ENCODE data around the gene HSPA13. TPM values are rescaled to one million over a fixed set of nuclear protein-coding genes. Genes with fewer than 3 reads are reported as not detected.

HSPA13 gene
- total and polyA plus RNA-seq, 2 experiments from 2014 or later = 17.7 to 39.0 TPM

GRCh38 chr21:14354515-14354914 is 28.4 kb downstream of the HSPA13 start:
- no peaks in the 10 kb centered on the region for H3K27me3 ChIP-seq (ENCODE audit: insufficient read depth)
- no peak for DNase-seq (ENCODE audit: low spot score)
- H3K4me2 ChIP-seq = no peak overlapping the region
- H3K27ac Mint-ChIP-seq = no peak overlapping the region
- no peaks in the 10 kb centered on the region for H3K9me2 ChIP-seq (ENCODE audit: insufficient read depth)
- no peaks in the 10 kb centered on the region for H3F3A ChIP-seq (replicated peaks; ENCODE audit: low read depth)
- no peaks in the 10 kb centered on the region for H3K4me1 ChIP-seq (ENCODE audit: insufficient read depth)
- H3K4me1 Mint-ChIP-seq = no peaks in the 10 kb centered on the region
- H2AFZ ChIP-seq = no peak overlapping the region
- no peaks in the 10 kb centered on the region for H3K36me3 ChIP-seq (ENCODE audit: insufficient read depth)
- no peaks in the 10 kb centered on the region for H3K79me2 ChIP-seq (replicated peaks; ENCODE audit: insufficient read depth)
- no peaks in the 10 kb centered on the region for H3K27me3 Mint-ChIP-seq (ENCODE audit: insufficient read depth, low read depth, poor library complexity)
- no peak overlapping the region for H3K27ac ChIP-seq (ENCODE audit: low read depth)
- TF ChIP-seq ZNF462 (CRISPR knock-in tag; IDR thresholded peaks at IDR 0.05) = no peak
- TF ChIP-seq STAT1 (IDR thresholded peaks at IDR 0.05; ENCODE audit: unreplicated experiment) = no peak
- TF ChIP-seq, protein P1, sequence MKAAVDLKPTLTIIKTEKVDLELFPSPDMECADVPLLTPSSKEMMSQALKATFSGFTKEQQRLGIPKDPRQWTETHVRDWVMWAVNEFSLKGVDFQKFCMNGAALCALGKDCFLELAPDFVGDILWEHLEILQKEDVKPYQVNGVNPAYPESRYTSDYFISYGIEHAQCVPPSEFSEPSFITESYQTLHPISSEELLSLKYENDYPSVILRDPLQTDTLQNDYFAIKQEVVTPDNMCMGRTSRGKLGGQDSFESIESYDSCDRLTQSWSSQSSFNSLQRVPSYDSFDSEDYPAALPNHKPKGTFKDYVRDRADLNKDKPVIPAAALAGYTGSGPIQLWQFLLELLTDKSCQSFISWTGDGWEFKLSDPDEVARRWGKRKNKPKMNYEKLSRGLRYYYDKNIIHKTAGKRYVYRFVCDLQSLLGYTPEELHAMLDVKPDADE (IDR thresholded peaks at IDR 0.05) = no peak
- no peak for TF ChIP-seq EZH2phosphoT487 (IDR thresholded peaks at IDR 0.05; ENCODE audit: unreplicated experiment)
- TF ChIP-seq, protein P2, sequence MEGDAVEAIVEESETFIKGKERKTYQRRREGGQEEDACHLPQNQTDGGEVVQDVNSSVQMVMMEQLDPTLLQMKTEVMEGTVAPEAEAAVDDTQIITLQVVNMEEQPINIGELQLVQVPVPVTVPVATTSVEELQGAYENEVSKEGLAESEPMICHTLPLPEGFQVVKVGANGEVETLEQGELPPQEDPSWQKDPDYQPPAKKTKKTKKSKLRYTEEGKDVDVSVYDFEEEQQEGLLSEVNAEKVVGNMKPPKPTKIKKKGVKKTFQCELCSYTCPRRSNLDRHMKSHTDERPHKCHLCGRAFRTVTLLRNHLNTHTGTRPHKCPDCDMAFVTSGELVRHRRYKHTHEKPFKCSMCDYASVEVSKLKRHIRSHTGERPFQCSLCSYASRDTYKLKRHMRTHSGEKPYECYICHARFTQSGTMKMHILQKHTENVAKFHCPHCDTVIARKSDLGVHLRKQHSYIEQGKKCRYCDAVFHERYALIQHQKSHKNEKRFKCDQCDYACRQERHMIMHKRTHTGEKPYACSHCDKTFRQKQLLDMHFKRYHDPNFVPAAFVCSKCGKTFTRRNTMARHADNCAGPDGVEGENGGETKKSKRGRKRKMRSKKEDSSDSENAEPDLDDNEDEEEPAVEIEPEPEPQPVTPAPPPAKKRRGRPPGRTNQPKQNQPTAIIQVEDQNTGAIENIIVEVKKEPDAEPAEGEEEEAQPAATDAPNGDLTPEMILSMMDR (conservative IDR thresholded peaks at IDR 0.05; ENCODE audit: low read depth in 2 of 2) = no peak
- TF ChIP-seq CREB1 (CRISPR knock-in tag; IDR thresholded peaks at IDR 0.05; ENCODE audit: low read depth) = no peak
- TF ChIP-seq NANOG (IDR thresholded peaks at IDR 0.05; ENCODE audit: borderline replicate concordance) = no peak
- TF ChIP-seq, protein P3, sequence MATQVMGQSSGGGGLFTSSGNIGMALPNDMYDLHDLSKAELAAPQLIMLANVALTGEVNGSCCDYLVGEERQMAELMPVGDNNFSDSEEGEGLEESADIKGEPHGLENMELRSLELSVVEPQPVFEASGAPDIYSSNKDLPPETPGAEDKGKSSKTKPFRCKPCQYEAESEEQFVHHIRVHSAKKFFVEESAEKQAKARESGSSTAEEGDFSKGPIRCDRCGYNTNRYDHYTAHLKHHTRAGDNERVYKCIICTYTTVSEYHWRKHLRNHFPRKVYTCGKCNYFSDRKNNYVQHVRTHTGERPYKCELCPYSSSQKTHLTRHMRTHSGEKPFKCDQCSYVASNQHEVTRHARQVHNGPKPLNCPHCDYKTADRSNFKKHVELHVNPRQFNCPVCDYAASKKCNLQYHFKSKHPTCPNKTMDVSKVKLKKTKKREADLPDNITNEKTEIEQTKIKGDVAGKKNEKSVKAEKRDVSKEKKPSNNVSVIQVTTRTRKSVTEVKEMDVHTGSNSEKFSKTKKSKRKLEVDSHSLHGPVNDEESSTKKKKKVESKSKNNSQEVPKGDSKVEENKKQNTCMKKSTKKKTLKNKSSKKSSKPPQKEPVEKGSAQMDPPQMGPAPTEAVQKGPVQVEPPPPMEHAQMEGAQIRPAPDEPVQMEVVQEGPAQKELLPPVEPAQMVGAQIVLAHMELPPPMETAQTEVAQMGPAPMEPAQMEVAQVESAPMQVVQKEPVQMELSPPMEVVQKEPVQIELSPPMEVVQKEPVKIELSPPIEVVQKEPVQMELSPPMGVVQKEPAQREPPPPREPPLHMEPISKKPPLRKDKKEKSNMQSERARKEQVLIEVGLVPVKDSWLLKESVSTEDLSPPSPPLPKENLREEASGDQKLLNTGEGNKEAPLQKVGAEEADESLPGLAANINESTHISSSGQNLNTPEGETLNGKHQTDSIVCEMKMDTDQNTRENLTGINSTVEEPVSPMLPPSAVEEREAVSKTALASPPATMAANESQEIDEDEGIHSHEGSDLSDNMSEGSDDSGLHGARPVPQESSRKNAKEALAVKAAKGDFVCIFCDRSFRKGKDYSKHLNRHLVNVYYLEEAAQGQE (IDR thresholded peaks at IDR 0.05; ENCODE audit: unreplicated experiment) = no peak
- TF ChIP-seq ZNF114 (CRISPR knock-in tag; IDR thresholded peaks at IDR 0.05) = no peak
- no peaks in the 10 kb centered on the region for H4K20me1 ChIP-seq (replicated peaks; ENCODE audit: insufficient read depth)
- no peak overlapping the region for H3K4me3 Mint-ChIP-seq
- H3K4me3 ChIP-seq = no peak overlapping the region
- no peak for ATAC-seq
- no peaks in the 10 kb centered on the region for H3K9me3 Mint-ChIP-seq
- no peaks in the 10 kb centered on the region for H3K36me3 Mint-ChIP-seq (ENCODE audit: low read depth)
